Right cardiac atrium (tissue), 5 donors: Measurements from ENCODE around the gene SETD9. TPM values are rescaled to one million over a fixed set of nuclear protein-coding genes. Genes with fewer than 3 reads are reported as not detected.
A peak's percentile ranks its signal among the peaks of the same experiment; 100 is the strongest.

Experiments
- ATAC-seq, 2 donors: fragments of 200-7000 bp; cut with Tn5 transposase; one replicate each; pipeline versions ENCODE4 v1.8.0 to v1.9.1; 2020; ENCODE audit warnings: moderate library complexity in 2 of 2, mild to moderate bottlenecking in 1 of 2
- DNase-seq, 3 donors: peaks; one replicate each; pipeline ENCODE4 v3.0.0-alpha.2; 2020
- H3K27ac ChIP-seq: one replicate; pipeline ENCODE4 v1.5.1; 2013; ENCODE audit warnings: mild to moderate bottlenecking, low read length, control low read depth, moderate library complexity
- H3K27me3 ChIP-seq: one replicate; pipeline ENCODE4 v1.6.1; 2013; ENCODE audit not compliant: control insufficient read depth, insufficient read depth
- H3K4me1 ChIP-seq: one replicate; pipeline ENCODE4 v1.6.1; 2013; ENCODE audit warnings: low read length; ENCODE audit not compliant: control insufficient read depth, insufficient read depth
- H3K4me3 ChIP-seq: one replicate; pipeline ENCODE4 v1.5.1; 2013; ENCODE audit warnings: low read length, control low read depth
- H3K9me3 ChIP-seq: one replicate; pipeline ENCODE4 v1.6.1; 2013; ENCODE audit warnings: low read length; ENCODE audit not compliant: control insufficient read depth
- WGBS: extraction: QIAGEN DNeasy Blood & Tissue Kit; methylation state at CpG from one replicate; pipeline ENCODE4 v1.1.7; 2013; 5-methylcytosine and 5-hydroxymethylcytosine counted together
- intact Hi-C, 4 donors: fragments of 100-400 bp; cut with DNase I; formaldehyde crosslinking; loops; one replicate each; pipeline versions ENCODE4 v1.11.0 to v1.14.0; 2022 to 2023
- long read RNA-seq, 4 donors: library from polyadenylated mRNA; unstranded; transcript quantifications; one replicate each; pipeline ENCODE4 v2.0.0, GENCODE V29; 2020 to 2021
- polyA plus RNA-seq: library from polyadenylated mRNA; stranded (reverse); fragments of 200-250 nt; gene quantifications from one replicate; pipeline ENCODE4 v1.2.3, GENCODE V29; 2013
- total RNA-seq, 4 donors: library from RNA; stranded (reverse); fragmentation: NEBNext Ultra II Directional; extraction: Animal tissue kit (Norgen Biotek cat#: 25700); gene quantifications; one replicate each; pipeline ENCODE4 v1.2.1, GENCODE V29; 2021
- donor health status: healthy with polysubstance abuse.
- donor health status: DM: no; HTN: yes; CAD: no.
- donor health status: DM: no; HTN: no; CAD: no.
- donor health status: DM: no; HTN: yes; CAD: no; lungs with severe emphysema.
- donor health status: DM: yes; HTN: yes; CAD: no.

SETD9 gene
- total RNA-seq (10 to 100 TPM; 11.6 to 17.0 (median 14.3) TPM), polyA plus RNA-seq (8.3 TPM)
- long read RNA-seq, donor 1, transcript SETD9-201 (6 exons, 1,619 nt), result major isoform, 18 of 24 reads
- long read RNA-seq, donor 1, partial matches to known transcripts, result 0 of 24 reads
- long read RNA-seq, donor 1, other reads (novel, unspliced or antisense), result 1 of 24 reads
- long read RNA-seq, donor 2, partial matches to known transcripts, result 0 of 5 reads
- long read RNA-seq, donor 2, other reads (novel, unspliced or antisense), result 0 of 5 reads
- long read RNA-seq, donor 3, transcript SETD9-201 (6 exons, 1,619 nt), result major isoform, 19 of 31 reads
- long read RNA-seq, donor 3, partial matches to known transcripts, result 1 of 31 reads
- long read RNA-seq, donor 3, other reads (novel, unspliced or antisense), result 4 of 31 reads
- long read RNA-seq, donor 4, partial matches to known transcripts, result 0 of 6 reads
- long read RNA-seq, donor 4, other reads (novel, unspliced or antisense), result 1 of 6 reads

DNA sequence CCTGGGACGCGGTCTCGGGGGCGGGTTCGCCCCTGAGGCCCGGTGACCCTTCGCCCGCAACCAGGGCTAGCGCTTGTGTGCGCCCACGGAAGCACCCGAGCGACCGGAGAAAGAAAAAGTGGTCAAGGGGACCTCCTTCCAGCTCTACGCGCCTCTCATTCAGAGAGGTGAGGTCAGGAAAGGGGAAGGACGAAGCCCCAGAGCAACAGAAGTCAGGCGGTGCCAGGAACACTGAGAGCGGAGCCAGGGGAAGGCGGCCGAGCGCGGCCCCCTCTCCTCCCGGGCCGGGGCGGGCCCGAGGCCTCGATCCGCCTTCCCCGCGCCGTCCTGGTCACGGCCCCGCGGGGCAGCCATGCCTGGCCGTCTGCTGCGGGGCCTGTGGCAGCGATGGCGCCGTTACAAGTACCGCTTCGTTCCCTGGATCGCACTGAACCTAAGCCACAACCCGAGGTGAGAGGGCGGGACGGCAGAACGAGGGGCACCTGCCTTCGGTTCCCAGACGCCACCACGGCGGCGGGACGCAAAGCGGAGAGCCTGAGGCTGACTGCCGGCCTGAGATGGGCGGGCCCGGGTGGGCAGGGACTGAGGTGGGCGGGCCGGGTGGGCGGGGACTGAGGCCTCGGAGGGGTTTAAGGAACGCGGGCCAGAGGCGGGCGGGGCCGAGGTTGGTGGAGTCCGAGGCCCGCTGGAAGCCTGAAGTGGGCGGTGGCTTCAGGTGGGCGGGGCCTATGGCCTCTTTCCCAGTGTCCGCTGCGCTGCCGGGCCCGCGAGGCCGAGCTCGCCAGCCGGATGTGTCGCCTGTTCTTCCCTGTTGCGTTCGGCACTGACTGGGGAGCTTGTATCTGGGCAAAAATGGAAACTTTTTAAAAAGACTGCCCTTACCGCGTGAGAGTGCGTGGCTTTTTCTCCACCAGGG, at the start of gene SETD9:
SETD9 (plus strand) TSS at position 303 of the 916 bp plus-strand sequence; CDS start at position 353, 50 bp downstream.
- DNase-seq, result peak; percentile 99 to 100 (median 100)
- intact Hi-C loops, result loop anchor here in 2 of 4 donors (10.0 kb wide), 2 partner anchors 305 to 315 kb away; no protein-coding TSS in a partner anchor

GRCh38 chr5:56861893-56862485, 47.4 kb upstream of the SETD9 start:
- Histone ChIP-seq H3K27ac (no peak overlapping the region), H3K9me3 (no peaks in the 10 kb centered on the region), H3K4me1 (no peaks in the 10 kb centered on the region), H3K27me3 (no peaks in the 10 kb centered on the region), H3K4me3 (no peak overlapping the region)
- WGBS, result 88% methylated on average over 4 of the region's 4 CpGs
- ATAC-seq (no peak), DNase-seq (no peak)
- intact Hi-C loops, result no loop called here

More for the DNA sequence above, at the start of gene SETD9:
- peak within 1 kb of the TSS; percentile 95 for H3K27ac ChIP-seq
- peak within 1 kb of the TSS; percentile 72 for H3K4me3 ChIP-seq
- H3K27me3 ChIP-seq, result no peaks in the 10 kb centered on the region
- ATAC-seq, result peak; percentile 97
- no peaks in the 10 kb centered on the region for H3K9me3 ChIP-seq
- under 1% methylated on average over 84 of the region's 84 CpGs for WGBS
- H3K4me1 ChIP-seq, result peaks cover 2% of the 10 kb centered on the region

DNA sequence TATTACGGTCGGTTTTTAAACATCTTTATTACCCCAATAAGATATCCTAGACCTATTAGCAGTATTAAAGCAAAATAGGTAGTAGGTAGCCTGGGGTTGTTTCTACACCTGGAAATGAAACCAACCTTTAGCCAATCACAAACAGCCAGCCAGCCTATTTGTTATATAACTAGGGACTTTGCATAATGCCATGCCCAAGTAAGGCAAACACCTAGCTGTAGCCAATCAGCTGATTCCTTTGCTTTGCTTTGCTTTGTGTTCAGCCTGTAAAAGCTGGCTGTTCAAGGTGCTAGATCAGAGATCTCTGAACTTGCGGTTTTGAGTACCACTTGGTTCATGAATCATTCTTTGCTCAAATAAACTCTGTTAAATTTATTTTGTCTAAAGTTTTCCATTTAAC, 46.5 kb upstream of the SETD9 start:
- Histone ChIP-seq H3K4me1 (no peaks in the 10 kb centered on the region), H3K27me3 (no peaks in the 10 kb centered on the region), H3K9me3 (no peaks in the 10 kb centered on the region), H3K27ac (no peak overlapping the region), H3K4me3 (no peak overlapping the region)
- 96% methylated on average over 3 of the region's 3 CpGs for WGBS
- ATAC-seq (no peak), DNase-seq (no peak)
- intact Hi-C loops, result no loop called here

DNA sequence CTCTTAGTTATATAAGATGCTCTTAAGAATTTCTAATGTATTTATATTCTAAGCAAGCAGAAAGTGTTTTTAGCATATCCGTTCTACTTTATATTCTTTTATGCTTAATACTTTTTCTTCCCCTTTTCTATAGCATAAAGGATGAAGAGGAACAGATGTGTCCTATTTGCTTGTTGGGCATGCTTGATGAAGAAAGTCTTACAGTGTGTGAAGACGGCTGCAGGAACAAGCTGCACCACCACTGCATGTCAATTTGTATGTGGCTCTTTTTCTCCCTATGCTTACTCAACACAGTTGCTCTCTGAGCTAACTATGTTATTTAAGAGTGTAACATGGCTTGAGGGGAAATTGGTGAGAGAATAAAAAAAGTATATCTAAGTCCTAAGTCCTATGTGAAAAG, 37.6 kb upstream of the SETD9 start:
- Histone ChIP-seq H3K4me3 (no peak overlapping the region), H3K27ac (no peak overlapping the region), H3K9me3 (no peaks in the 10 kb centered on the region), H3K4me1 (no peaks in the 10 kb centered on the region), H3K27me3 (no peaks in the 10 kb centered on the region)
- DNase-seq, result no peak
- ATAC-seq, result no peak
- intact Hi-C loops, result no loop called here
- WGBS, result 84% methylated on average over 2 of the region's 2 CpGs

DNA sequence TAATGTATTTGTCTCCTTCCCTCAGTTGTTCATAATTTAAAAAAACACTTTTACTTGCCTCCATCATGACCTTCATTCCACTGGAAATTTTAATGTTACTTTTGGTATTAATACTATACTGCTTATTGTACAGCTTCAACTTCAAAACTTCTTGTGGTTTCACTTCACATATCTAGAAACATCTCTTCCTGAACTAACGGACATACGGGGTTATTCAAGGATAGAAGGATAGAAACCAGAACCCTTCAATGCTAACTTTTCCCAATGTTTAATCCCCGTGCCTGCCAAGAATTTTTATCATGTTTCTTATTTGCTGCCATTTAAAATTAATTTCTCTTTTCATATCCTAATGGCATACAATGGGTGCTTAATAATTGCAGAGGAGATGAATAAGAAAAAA, 36.3 kb upstream of the SETD9 start:
- H3K4me1 ChIP-seq, result no peaks in the 10 kb centered on the region
- 57% methylated on average over 3 of the region's 3 CpGs for WGBS
- H3K9me3 ChIP-seq, result no peaks in the 10 kb centered on the region
- no peak overlapping the region for H3K4me3 ChIP-seq
- ATAC-seq (no peak), DNase-seq (no peak)
- intact Hi-C loops, result no loop called here
- no peaks in the 10 kb centered on the region for H3K27me3 ChIP-seq
- no peak overlapping the region for H3K27ac ChIP-seq

DNA sequence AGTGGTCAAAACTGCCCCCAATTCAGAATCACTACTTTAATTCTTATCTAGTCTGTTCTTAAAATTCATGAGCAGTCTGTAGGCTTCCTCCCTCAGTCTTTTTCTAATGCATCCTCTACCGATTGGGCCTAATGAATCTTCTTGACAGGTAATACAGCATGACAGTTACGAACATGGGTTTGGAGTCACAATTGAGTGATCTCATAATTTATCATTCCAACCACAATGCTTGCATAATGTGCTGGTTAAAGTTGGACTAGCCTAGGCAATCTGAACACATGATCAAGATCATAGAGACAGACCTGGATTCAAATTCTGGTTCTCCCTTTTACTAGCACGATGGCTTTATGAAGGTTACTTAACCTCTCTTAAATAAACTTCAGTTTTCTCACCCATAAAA, 33.1 kb upstream of the SETD9 start:
- DNase-seq (no peak), ATAC-seq (no peak)
- intact Hi-C loops, result no loop called here
- 85% methylated on average over 3 of the region's 3 CpGs for WGBS
- H3K4me1 ChIP-seq, result no peaks in the 10 kb centered on the region
- no peak overlapping the region for H3K27ac ChIP-seq
- no peaks in the 10 kb centered on the region for H3K9me3 ChIP-seq
- no peaks in the 10 kb centered on the region for H3K27me3 ChIP-seq
- H3K4me3 ChIP-seq, result no peak overlapping the region

DNA sequence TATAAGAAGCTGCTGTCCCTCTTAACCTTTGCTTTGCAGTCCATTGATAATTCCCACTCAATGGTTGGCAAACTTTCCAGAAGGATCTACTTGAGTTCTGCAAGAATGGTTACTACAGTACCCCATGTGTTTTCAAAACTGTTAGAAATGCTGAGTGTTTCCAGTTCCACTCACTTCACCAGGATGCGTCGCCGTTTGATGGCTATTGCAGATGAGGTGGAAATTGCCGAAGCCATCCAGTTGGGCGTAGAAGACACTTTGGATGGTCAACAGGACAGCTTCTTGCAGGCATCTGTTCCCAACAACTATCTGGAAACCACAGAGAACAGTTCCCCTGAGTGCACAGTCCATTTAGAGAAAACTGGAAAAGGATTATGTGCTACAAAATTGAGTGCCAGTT, 27.8 kb upstream of the SETD9 start:
- Histone ChIP-seq H3K4me1 (no peaks in the 10 kb centered on the region), H3K9me3 (no peaks in the 10 kb centered on the region), H3K27ac (no peak overlapping the region), H3K27me3 (no peaks in the 10 kb centered on the region), H3K4me3 (no peak overlapping the region)
- no peak for DNase-seq
- no peak for ATAC-seq
- 95% methylated on average over 5 of the region's 5 CpGs for WGBS
- intact Hi-C loops, result no loop called here

GRCh38 chr5:56893251-56893951, 16.0 kb upstream of the SETD9 start:
- no peaks in the 10 kb centered on the region for H3K27me3 ChIP-seq
- no peaks in the 10 kb centered on the region for H3K9me3 ChIP-seq
- 94% methylated on average over 5 of the region's 5 CpGs for WGBS
- H3K4me1 ChIP-seq, result no peaks in the 10 kb centered on the region
- H3K27ac ChIP-seq, result no peak overlapping the region
- intact Hi-C loops, result no loop called here
- no peak for ATAC-seq
- no peak for DNase-seq
- H3K4me3 ChIP-seq, result no peak overlapping the region

- no peak overlapping the region for H3K27ac ChIP-seq
- DNase-seq, result no peak
- 96% methylated on average over 4 of the region's 4 CpGs for WGBS
- H3K9me3 ChIP-seq, result no peaks in the 10 kb centered on the region
- no peak for ATAC-seq
- no peaks in the 10 kb centered on the region for H3K4me1 ChIP-seq
- no peaks in the 10 kb centered on the region for H3K27me3 ChIP-seq
- intact Hi-C loops, result no loop called here
- no peak overlapping the region for H3K4me3 ChIP-seq
These were observed 12.6 kb upstream of the SETD9 start for GRCh38 chr5:56896763-56897162.

DNA sequence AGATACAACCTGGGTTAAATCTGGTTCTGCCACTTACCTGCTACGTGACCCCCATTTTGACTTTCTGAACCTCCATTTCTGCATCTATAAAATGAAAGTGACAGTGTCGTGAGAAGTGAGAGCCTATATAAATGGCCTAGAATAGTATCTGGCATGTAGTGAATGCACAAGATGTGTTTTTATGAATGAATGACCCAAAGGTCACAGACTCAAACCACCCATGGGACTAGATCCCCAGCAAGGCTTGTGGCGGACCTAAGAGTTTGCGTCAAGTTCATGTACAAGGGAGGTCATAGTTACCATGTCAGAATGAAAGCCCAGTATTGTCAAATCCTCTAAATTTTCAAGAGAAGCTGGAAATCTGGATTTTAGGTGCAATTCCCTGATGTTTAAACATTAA, 11.2 kb upstream of the SETD9 start:
- no peaks in the 10 kb centered on the region for H3K9me3 ChIP-seq
- intact Hi-C loops, result no loop called here
- 77% methylated on average over 4 of the region's 4 CpGs for WGBS
- no peak overlapping the region for H3K27ac ChIP-seq
- H3K27me3 ChIP-seq, result no peaks in the 10 kb centered on the region
- H3K4me1 ChIP-seq, result no peaks in the 10 kb centered on the region
- no peak for DNase-seq
- H3K4me3 ChIP-seq, result no peak overlapping the region
- ATAC-seq, result no peak
